Activated CD4-positive, alpha-beta T cell treated with anti-CD3 and anti-CD28 coated beads, Interleukin-2, amount 50 U/mL, for 1 hour (primary cell): ENCODE measurements around the gene PRDM8.

ENCODE experiments used
- DNase-seq: peaks from one replicate; pipeline ENCODE4 v3.0.0-alpha.2; 2020

PRDM8 gene

GRCh38 chr4:80202190-80202711, 4.9 kb downstream of the PRDM8 start:
- peak; percentile 78 for DNase-seq

- peak; percentile 57 for DNase-seq
These were observed 5.6 kb downstream of the PRDM8 start for GRCh38 chr4:80202741-80203553.

- no peak for DNase-seq
These were observed 7.2 kb downstream of the PRDM8 start for GRCh38 chr4:80204433-80205011.

- no peak for DNase-seq
These were observed 8.8 kb downstream of the PRDM8 start for GRCh38 chr4:80206111-80206510.

- DNase-seq = no peak
These were observed 9.3 kb downstream of the PRDM8 start for GRCh38 chr4:80206521-80207171.

GRCh38 chr4:80207172-80207583, 9.9 kb downstream of the PRDM8 start:
- DNase-seq = no peak

GRCh38 chr4:80207664-80208063, 10.4 kb downstream of the PRDM8 start:
- DNase-seq = no peak

GRCh38 chr4:80208610-80209339, 11.5 kb downstream of the PRDM8 start:
- DNase-seq = no peak

- no peak for DNase-seq
These were observed 12.0 kb downstream of the PRDM8 start for GRCh38 chr4:80209340-80209701.

- no peak for DNase-seq
These were observed 13.2 kb downstream of the PRDM8 start for GRCh38 chr4:80210549-80210948.

- DNase-seq = no peak
These were observed 16.0 kb downstream of the PRDM8 start for GRCh38 chr4:80213117-80213815.

GRCh38 chr4:80215449-80216052, 18.2 kb downstream of the PRDM8 start:
- no peak for DNase-seq

- no peak for DNase-seq
These were observed 18.9 kb downstream of the PRDM8 start for GRCh38 chr4:80216100-80216761.

GRCh38 chr4:80219301-80220025, 22.2 kb downstream of the PRDM8 start:
- DNase-seq = no peak

GRCh38 chr4:80220711-80221110, 23.4 kb downstream of the PRDM8 start:
- DNase-seq = no peak

- no peak for DNase-seq
These were observed 23.9 kb downstream of the PRDM8 start for GRCh38 chr4:80221161-80221560.

- DNase-seq = no peak
These were observed 28.3 kb downstream of the PRDM8 start for GRCh38 chr4:80225595-80225994.

GRCh38 chr4:80226094-80226493, 28.8 kb downstream of the PRDM8 start:
- DNase-seq = no peak

GRCh38 chr4:80228460-80228859, 31.2 kb downstream of the PRDM8 start:
- DNase-seq = no peak

GRCh38 chr4:80229128-80229527, 31.8 kb downstream of the PRDM8 start:
- DNase-seq = no peak

- no peak for DNase-seq
These were observed 32.3 kb downstream of the PRDM8 start for GRCh38 chr4:80229590-80229989.
